Activated T-cell treated with anti-CD3 and anti-CD28 coated beads for 48 hours (primary cell): ENCODE measurements around the gene CAPZA1.

ENCODE experiments used
- DNase-seq: peaks from one replicate; pipeline ENCODE4 v3.0.0-alpha.2; 2020; ENCODE audit warnings: low read depth

Gene CAPZA1

DNA sequence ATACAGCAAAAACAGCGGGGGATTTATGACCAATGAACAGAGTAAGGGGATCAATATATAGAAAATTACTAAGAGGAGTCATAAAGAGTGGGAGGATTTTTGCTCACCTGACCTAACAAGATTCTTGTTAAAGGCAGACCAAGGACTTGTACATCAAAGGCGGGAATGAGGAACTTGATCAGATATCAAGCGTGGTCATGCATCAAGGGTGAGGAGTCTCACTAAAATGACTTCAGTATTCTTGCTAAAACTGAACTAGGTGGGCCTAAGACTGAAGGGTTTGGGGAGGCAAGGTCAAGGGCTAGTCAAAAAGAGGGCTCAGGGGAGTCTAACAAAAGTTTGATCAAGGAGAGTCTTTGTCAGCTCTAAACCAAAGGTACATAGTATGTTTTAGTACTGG is 56.9 kb downstream of the CAPZA1 start:
- no peak for DNase-seq

DNA sequence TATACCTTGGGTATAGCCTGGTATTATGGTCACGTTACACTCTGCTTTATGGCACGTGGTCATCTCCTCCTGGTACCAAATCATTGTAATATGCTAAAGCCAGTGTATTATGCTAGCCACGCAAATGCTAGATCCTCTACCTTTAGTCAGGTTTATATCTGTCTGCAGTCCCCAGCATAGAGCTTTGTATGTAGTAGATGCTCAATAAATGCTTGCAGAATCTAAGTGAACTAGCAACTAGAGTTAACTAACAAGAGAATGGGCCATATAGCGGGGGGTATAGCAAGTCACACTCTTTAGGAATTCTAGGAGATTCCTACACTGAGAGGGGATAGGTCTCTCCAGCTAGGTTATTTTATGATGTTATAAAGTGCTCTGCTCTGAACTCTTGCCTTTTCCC is 57.9 kb downstream of the CAPZA1 start:
- DNase-seq = no peak

DNA sequence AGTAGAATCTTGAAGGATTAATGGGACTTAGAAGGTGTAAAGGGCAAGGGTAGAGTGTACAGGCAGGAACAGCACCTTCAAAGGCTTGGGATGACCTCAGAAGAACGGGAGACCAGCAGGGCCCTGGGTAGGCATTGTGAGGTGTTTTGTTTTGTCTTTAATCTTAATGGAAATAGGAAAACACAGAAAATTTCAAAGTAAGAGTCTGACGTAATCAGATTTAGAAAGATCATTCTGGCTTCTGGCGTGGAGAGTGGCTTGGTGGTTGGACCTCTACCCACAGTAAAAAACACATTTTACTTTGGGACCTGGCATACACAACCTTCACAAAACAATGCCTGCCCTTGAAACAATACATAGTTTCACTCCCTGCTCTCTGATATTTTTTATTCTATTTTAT is 59.0 kb downstream of the CAPZA1 start:
- DNase-seq = no peak

DNA sequence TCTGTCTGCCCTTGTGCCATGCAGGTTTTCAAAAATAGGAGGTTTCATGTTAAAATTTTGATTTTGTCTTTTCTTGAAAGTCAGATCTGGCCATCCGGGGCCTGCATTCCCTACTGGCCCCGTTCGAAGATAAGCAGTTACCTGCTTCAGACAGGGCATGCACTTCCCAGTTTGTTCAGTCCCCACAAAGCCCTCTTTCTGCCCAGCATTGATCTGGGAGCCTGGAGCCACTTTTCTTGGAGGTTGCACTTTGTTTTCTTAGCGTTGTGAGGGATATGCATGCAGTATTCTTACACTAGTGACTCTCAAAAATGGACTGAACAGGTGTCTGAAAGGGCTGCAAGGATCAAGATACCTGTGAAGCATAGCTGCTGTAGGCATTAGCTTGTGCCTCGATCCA is 66.3 kb downstream of the CAPZA1 start:
- DNase-seq = no peak

DNA sequence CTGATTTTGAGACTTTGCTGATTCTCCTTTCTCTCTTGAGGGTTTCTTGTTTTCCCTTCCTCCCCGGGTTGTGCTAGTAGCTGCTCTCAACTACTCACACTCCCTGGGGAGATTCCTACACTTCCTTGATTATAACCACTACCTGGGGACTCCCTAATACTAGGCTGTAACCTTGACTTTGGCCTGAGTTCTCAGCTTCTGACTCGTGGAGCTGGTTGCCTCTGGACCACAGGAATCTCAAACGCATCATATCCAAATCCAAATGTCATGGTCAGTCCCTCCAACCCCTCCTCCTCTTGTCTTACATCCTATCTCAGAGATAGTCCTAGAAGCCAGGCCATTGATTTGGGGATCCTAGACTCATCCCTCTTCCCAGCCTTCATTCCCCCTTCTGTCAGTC is 66.8 kb downstream of the CAPZA1 start:
- no peak for DNase-seq

DNA sequence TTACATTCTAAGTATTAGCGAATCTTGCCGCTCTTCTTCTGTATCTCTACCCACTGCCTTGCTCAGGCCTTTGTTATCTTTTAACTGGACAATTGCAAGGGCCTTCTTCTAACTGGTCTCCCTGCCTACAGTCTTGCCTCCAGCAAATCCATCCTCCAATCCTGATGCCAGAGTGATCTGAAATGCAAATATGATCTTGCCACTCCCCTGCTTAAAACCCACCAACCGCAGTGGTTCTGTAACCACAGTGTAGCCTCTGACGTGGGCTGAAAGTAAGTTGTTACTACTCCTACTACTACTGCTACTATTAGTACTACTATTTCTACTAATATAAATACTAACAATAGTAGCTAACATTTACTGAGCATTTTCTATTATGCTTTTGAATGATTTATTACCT is 67.2 kb downstream of the CAPZA1 start:
- DNase-seq = no peak

DNA sequence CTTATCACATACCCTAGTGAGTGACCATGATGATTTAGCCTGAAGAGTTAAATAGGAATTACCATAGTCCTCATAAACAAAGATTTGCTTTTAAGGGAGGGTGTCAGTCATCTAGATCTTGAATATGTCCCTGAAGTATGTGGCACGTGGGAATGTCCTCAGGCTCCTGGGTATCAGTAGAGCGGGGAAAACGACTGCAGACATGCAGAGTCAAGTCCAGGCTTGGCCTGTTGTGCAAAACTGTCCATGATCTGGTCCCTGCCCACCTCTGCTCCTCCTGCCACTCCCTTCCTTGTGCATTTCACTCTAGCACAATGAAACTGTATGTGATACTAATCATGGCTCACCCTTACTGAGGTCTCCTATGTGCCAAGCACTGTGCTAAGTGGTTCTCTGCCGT is 67.7 kb downstream of the CAPZA1 start:
- DNase-seq = no peak

DNA sequence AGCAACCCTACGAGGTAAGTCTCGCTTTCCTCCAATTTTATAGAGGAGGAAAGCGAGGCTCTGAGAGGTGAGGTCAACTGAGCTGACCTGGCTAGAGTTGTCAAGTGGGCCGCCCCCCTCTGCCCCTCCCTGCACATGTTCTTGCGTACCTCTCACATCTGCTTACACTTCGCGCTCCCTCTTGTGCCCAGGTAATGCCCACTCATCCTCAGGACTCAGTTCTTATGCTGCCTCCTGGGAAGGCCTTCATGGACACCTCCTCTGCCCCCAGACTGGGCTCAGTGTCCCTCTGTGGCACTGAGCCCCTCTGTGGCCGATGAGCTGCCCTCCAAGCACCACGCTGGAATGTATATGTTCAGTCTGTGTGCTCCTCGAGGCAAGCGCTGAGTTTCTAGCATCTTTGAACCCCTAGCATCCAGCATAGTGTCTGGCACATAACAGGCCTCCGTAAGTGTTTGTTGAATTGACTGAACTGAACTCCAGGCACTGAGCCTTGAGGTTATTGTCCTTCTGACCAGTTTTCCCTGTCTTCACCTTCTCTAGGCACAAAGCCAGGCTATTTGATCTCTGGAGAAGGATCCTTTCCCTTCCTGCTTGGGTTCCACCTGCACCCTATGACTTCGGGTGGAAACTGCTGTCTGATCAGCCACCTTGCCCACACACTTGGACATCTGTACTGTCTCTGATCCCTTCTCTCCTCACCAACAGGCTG is 68.3 kb downstream of the CAPZA1 start:
- DNase-seq = no peak

DNA sequence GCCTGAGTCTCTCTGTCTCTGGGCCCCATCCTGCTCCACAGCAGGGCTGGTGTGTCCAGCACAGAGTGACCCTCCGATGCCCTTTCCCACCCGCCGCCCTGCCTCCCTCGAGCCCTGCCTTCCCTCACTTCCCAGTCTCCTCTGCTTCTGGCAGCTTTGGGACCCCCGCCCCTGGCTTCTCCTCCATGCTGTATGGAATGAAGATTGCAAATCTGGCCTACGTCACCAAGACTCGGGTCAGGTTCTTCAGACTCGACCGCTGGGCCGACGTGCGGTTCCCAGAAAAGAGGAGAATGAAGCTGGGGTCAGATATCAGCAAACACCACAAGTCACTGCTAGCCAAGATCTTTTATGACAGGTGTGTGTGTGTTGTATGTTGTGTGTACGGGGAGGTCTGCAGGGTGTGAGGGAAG is 69.2 kb downstream of the CAPZA1 start:
- no peak for DNase-seq

DNA sequence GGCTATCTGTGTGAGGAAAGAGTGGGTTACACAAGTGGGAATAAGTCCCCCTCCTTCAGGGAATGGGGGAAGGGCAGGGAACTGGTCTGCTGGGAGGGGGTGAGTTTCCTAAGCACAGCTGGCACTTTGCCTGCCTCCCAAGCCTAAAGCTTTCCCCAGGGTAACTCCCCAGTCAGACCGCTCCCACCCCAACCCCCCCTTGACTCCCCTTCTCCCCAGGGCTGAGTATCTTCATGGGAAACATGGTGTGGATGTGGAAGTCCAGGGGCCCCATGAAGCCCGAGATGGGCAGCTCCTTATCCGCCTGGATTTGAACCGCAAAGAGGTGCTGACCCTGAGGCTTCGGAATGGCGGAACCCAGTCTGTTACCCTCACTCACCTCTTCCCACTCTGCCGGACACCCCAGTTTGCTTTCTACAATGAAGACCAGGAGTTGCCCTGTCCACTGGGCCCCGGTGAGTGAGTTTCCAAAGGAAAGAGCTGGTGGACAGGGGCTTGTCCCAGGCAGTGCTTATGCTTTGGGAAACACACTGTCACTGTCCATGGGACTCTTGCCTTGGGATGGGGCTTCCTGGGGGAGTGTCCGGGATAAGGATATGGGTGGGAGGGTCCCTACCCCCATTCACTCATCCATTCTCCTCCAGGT is 69.7 kb downstream of the CAPZA1 start:
- DNase-seq = no peak

DNA sequence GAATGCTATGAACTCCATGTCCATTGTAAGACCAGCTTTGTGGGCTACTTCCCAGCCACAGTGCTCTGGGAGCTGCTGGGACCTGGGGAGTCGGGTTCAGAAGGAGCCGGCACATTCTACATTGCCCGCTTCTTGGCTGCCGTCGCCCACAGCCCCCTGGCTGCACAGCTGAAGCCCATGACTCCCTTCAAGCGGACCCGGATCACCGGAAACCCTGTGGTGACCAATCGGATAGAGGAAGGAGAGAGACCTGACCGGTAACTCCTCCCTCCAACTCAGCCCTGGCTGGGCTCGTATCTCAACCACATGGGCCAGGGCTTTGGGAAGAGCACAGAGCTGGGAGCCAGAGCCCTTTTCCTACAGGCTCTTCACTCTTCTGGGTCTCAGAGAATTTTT is 70.2 kb downstream of the CAPZA1 start:
- DNase-seq = no peak

DNA sequence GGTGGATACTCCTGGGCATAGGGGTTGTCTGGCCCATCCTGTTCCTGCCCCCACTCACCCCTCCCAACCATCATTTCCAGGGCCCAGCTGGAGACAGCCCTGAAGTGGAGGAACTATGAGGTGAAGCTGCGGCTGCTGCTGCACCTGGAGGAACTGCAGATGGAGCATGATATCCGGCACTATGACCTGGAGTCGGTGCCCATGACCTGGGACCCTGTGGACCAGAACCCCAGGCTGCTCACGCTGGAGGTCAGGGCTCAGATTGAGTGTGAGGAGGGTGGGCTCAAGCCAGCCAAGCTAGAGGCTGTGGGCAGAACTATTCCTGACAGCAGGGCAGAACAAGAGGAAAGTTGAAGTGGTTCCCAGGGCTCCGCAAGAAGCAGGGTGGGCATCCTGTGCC is 73.0 kb downstream of the CAPZA1 start:
- DNase-seq = no peak

DNA sequence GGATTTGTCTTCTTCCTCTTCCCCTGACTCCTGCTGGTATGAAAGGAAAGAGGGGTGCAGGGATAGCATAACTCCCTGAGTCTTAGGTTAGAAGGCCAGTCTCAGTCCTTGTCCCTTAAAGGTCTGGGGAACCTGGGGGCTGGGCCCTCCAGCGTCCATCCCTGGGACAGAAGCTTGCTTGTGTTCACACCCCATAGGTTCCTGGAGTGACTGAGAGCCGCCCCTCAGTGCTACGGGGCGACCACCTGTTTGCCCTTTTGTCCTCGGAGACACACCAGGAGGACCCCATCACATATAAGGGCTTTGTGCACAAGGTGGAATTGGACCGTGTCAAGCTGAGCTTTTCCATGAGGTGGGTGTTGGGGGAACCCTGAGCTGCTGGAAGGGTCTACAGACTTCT is 74.2 kb downstream of the CAPZA1 start:
- DNase-seq = no peak

DNA sequence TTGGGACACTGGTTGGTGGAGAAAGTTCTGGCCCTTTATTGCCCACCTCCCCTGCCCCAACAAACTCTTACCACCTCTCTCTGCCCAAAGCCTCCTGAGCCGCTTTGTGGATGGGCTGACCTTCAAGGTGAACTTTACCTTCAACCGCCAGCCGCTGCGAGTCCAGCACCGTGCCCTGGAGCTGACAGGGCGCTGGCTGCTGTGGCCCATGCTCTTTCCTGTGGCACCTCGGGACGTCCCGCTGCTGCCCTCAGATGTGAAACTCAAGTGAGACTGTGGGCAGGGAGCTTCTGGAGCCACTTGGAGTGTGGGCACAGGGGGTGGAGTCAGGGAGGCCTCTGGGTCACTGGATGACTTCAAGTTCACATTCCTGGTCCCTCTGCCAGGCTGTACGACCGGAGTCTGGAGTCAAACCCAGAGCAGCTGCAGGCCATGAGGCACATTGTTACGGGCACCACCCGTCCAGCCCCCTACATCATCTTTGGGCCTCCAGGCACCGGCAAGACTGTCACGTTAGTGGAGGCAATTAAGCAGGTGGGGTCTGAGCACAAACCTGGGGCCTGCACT is 74.8 kb downstream of the CAPZA1 start:
- DNase-seq = no peak

DNA sequence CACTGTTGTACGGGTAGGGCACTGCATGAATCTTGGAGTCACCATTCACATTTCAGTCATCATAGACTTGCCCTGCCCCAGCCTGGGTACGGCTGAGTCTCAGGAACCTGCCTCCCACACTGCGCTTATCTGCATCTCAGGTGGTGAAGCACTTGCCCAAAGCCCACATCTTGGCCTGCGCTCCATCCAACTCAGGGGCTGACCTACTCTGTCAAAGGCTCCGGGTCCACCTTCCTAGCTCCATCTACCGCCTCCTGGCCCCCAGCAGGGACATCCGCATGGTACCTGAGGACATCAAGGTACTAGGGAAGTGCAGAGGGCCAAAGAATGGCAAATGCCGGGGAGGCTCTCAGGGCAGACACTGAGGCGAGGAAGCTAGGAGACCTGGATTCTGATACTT is 75.6 kb downstream of the CAPZA1 start:
- no peak for DNase-seq

DNA sequence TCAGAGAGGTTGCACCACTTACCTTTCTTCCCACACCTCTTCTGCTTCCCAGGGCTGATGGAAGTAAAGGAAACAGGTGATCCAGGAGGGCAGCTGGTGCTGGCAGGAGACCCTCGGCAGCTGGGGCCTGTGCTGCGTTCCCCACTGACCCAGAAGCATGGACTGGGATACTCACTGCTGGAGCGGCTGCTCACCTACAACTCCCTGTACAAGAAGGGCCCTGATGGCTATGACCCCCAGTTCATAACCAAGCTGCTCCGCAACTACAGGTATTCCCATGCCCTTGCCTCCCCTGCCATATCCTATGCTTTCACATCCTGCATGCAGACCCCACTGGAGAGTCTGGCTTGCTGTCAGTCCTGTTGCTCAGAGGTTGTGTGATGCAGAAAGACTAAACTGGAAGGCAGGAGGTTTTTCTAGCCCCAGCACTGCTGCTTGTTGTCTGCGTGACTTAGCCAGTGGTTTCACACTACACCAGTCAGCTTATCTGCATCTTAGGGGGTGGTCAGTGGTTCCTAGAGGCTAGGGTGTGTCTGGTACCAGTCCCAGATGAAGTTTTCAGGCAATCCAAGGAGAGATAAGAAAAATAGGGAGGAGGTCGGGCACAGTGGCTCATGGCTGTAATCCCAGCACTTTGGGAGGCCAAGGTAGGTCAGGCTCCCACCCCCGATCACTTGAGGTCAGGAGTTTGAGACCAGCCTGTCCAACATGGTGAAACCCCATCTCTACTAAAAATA is 77.1 kb downstream of the CAPZA1 start:
- DNase-seq = no peak

DNA sequence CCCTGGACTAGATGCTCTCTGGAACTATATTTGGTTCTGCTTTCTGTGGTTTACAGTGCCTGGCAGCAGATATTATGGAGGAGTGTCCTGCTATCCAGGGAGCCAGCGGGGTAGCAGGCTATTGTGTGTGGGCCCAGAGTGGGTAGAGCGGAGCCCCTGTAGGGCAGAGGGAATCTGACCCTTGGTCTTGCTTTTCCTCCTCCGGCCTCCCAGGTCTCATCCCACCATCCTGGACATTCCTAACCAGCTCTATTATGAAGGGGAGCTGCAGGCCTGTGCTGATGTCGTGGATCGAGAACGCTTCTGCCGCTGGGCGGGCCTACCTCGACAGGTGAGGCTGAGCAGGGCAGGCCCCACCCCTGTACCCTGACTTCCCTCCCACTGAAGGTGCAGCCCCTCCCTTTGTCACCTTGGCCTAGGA is 78.2 kb downstream of the CAPZA1 start:
- DNase-seq = no peak

DNA sequence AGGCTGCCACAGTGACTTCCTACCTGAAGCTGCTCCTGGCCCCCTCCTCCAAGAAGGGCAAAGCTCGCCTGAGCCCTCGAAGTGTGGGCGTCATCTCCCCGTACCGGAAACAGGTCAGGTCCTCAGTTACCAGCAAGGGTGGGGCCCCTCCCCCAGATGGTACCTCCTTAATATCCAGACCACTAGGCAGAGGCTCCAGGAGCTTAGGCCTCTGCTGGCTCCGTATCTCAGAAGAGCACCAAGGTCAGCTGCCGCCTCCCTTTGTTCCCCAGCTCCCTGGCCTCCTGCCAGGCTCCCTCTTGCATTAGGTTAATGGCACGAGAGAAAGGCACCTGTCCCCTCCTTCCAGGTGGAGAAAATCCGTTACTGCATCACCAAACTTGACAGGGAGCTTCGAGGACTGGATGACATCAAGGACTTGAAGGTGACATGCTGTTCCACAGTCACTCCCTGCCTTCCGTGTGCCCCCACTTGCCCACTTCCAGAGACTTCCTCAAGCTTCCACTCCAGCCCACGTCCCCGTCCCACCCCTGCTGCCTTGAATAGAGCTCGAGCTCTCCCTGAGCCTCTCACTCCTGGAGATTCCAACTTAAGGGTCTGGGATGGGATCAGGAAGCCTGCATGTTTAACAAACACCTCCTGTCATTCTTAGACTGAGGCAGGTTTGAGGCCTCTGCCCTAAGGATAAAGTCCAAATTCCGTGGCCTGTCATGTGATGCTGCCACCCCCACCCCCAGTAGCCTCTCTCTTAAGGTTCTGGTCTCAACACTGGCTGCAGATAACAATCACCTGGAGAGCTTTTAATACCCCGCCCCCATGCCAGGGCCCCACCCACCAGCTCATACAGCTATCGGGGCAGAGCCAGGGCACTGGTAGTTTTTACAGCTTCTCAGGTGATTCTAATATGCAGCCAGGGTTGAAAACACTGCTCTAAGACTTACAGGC is 79.0 kb downstream of the CAPZA1 start:
- no peak for DNase-seq

DNA sequence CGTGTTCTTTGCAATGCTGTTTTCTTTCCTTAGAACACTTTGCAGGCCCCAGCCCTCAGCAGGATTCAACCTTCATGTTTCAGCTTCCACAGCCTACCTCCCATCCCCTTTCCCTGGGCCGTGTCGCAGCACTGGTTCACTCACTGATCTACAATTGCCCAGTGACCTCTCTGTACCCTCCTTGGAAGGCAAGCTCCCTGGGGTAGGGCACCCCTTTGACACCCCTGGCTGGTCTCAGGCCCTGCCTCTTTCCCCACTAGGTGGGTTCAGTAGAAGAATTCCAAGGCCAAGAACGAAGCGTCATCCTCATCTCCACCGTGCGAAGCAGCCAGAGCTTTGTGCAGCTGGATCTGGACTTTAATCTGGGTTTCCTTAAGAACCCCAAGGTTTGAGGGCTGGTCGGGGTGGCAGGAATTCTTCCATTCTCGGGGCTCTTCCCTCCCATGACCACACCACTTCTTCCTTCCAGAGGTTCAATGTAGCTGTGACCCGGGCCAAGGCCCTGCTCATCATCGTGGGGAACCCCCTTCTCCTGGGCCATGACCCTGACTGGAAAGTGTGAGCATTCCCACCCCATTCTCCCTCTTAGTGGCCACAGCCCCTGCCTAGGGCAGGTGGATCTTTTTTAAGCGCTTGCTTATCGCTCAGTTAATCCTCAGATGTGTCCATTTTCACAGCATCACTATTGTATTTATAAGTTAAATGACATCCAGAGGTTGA is 80.0 kb downstream of the CAPZA1 start:
- no peak for DNase-seq

DNA sequence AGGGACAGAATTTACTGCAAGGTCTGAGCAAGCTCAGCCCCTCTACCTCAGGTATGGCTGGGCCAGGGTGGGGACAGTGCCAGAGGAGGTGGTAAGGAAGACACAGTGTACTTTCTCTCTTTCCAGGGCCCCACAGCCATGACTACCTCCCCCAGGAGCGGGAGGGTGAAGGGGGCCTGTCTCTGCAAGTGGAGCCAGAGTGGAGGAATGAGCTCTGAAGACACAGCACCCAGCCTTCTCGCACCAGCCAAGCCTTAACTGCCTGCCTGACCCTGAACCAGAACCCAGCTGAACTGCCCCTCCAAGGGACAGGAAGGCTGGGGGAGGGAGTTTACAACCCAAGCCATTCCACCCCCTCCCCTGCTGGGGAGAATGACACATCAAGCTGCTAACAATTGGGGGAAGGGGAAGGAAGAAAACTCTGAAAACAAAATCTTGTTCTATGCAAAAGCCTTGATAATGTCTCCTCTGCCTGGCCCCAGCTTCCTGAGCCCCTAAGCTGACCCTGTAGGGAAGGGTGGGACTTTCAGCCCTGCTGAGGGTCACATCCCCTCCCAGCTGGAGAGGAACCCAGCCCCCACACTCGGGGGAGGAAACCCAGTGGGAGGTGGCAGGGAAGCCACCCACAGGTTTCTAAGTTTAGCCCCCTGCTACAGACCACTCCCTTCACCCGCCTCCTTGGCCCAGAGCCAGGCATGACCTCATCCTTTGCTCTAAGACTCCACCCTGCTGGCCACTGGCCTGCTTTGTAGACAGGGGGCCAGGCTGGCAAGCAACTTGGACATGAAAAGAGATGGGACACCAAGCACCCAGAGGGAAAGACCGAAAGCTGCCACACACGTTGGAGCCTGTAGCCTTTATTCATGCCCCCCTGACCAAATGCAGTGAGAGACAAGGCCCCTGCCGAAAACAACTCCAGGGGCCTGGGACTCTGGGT is 80.9 kb downstream of the CAPZA1 start:
- peak; percentile 52 for DNase-seq
